H1 (cell line): ENCODE results near the gene RAET1L. TPM values are rescaled to one million over a fixed set of nuclear protein-coding genes. Genes with fewer than 3 reads are reported as not detected.

Experiments used
- CTCF ChIA-PET: fragments of 300-600 bp; sonication (Branson Sonifier 250); formaldehyde crosslinking; loops from one replicate; lab custom pipeline; 2021; ENCODE audit not compliant: partially characterized antibody; lab: Charles Lee
- POLR2A ChIA-PET: fragments of 300-600 bp; sonication (Branson Sonifier 250); formaldehyde crosslinking; loops from one replicate; lab custom pipeline; 2021; ENCODE audit warnings: inconsistent platforms; ENCODE audit not compliant: partially characterized antibody; lab: Charles Lee
- DNase-seq, 2 experiments: peaks; one replicate each; pipeline versions ENCODE4 v3.0.0 to v3.0.0-alpha.2; 2010 to 2022; ENCODE audit warnings: low spot score in 2 of 2, low read depth in 1 of 2, mixed read lengths in 1 of 2
- FAIRE-seq: peaks from 2 replicates; lab custom pipeline; 2011; peaks lifted over from hg19 to GRCh38; lab: Jason Lieb, UNC
- H2AFZ ChIP-seq: 2 replicates; pipeline ENCODE4 v1.8.1; 2012; ENCODE audit warnings: low read length, inconsistent platforms
- H2AK5ac ChIP-seq: 2 replicates; pipeline ENCODE4 v1.6.1; 2013; ENCODE audit warnings: low read depth, low read length
- H2BK120ac ChIP-seq: replicated peaks from 2 replicates; pipeline ENCODE3; 2013; ENCODE audit warnings: low read depth, low read length, inconsistent platforms
- H2BK12ac ChIP-seq: 2 replicates; pipeline ENCODE4 v1.6.1; 2013; ENCODE audit warnings: low read depth, low read length
- H2BK15ac ChIP-seq: 2 replicates; pipeline ENCODE4 v1.6.1; 2013; ENCODE audit warnings: low read length
- H2BK20ac ChIP-seq: 2 replicates; pipeline ENCODE4 v1.6.1; 2013; ENCODE audit warnings: low read length
- H2BK5ac ChIP-seq: 2 replicates; pipeline ENCODE4 v1.6.1; 2013; ENCODE audit warnings: low read depth, low read length
- H3K14ac ChIP-seq: 2 replicates; pipeline ENCODE4 v1.6.1; 2013; ENCODE audit warnings: inconsistent platforms; ENCODE audit not compliant: insufficient read length
- H3K18ac ChIP-seq: 2 replicates; pipeline ENCODE4 v1.6.1; 2013; ENCODE audit warnings: low read length; ENCODE audit errors: extremely low read depth
- H3K23ac ChIP-seq: 2 replicates; pipeline ENCODE4 v1.6.1; 2013; ENCODE audit warnings: inconsistent platforms; ENCODE audit not compliant: insufficient read length
- H3K23me2 ChIP-seq: 2 replicates; pipeline ENCODE4 v1.6.1; 2013; ENCODE audit warnings: low read depth, low read length
- H3K27ac ChIP-seq: 2 replicates; pipeline ENCODE4 v1.6.1; 2011; ENCODE audit warnings: low read depth, low read length, inconsistent platforms
- H3K27me3 ChIP-seq, 4 experiments: replicated peaks in 1 of 4; 1 replicate in 1 of 4; 2 replicates in 3 of 4; pipeline versions ENCODE4 v1.6.1 to v1.8.1; 2011 to 2013; ENCODE audit warnings: low read length in 3 of 4, mild to moderate bottlenecking in 3 of 4, inconsistent platforms in 2 of 4, mixed read lengths in 2 of 4, moderate library complexity in 1 of 4; ENCODE audit not compliant: control insufficient read depth in 3 of 4, insufficient read depth in 3 of 4; ENCODE audit errors: extremely low read depth in 1 of 4
- H3K36me3 ChIP-seq, 4 experiments: 2 replicates each; pipeline versions ENCODE4 v1.6.1 to v1.8.1; 2011 to 2013; ENCODE audit warnings: mild to moderate bottlenecking in 4 of 4, low read length in 3 of 4, moderate library complexity in 2 of 4, control low read depth in 1 of 4, inconsistent platforms in 1 of 4; ENCODE audit not compliant: insufficient read depth in 4 of 4, control insufficient read depth in 2 of 4
- H3K4ac ChIP-seq: replicated peaks from 2 replicates; pipeline ENCODE3; 2013; ENCODE audit warnings: low read length, low read depth, mixed read lengths, inconsistent platforms; ENCODE audit not compliant: insufficient read length
- H3K4me1 ChIP-seq, 4 experiments: replicated peaks in 1 of 4; 1 replicate in 1 of 4; 2 replicates in 3 of 4; pipeline versions ENCODE4 v1.6.1 to v1.8.1; 2011 to 2013; ENCODE audit warnings: low read length in 3 of 4, inconsistent platforms in 2 of 4, mixed read lengths in 1 of 4; ENCODE audit not compliant: insufficient read depth in 4 of 4, control insufficient read depth in 3 of 4
- H3K4me2 ChIP-seq, 2 experiments: 2 replicates each; pipeline versions ENCODE4 v1.6.1 to v1.8.1; 2011 to 2013; ENCODE audit warnings: low read depth in 2 of 2, low read length in 2 of 2, control low read depth in 1 of 2, inconsistent platforms in 1 of 2, mild to moderate bottlenecking in 1 of 2; ENCODE audit not compliant: insufficient read depth in 1 of 2
- H3K4me3 ChIP-seq, 4 experiments: fragments of 200-600, 300-600 bp in 1 of 4; sonication (generic), shearing (Covaris generic), sonication (Bioruptor Twin) in 1 of 4; 2 replicates each; pipeline versions ENCODE4 v1.5.1 to v1.8.1; 2011 to 2016; ENCODE audit warnings: low read length in 4 of 4, low read depth in 3 of 4, control low read depth in 2 of 4, inconsistent platforms in 2 of 4, mild to moderate bottlenecking in 2 of 4, mixed read lengths in 1 of 4, moderate library complexity in 1 of 4; ENCODE audit not compliant: insufficient read depth in 2 of 4; ENCODE audit errors: extremely low read depth in 1 of 4
- H3K56ac ChIP-seq: replicated peaks from 2 replicates; pipeline ENCODE3; 2013; ENCODE audit warnings: low read depth, mild to moderate bottlenecking, mixed read lengths, low read length, inconsistent platforms; ENCODE audit not compliant: insufficient read length
- H3K79me1 ChIP-seq: 2 replicates; pipeline ENCODE4 v1.6.1; 2013; ENCODE audit warnings: low read depth, low read length, control low read depth
- H3K79me2 ChIP-seq, 2 experiments: 2 replicates each; pipeline versions ENCODE4 v1.6.1 to v1.8.1; 2012 to 2013; ENCODE audit warnings: low read length in 2 of 2, mild to moderate bottlenecking in 2 of 2, inconsistent platforms in 1 of 2; ENCODE audit not compliant: insufficient read depth in 2 of 2, control insufficient read depth in 1 of 2
- H3K9ac ChIP-seq, 4 experiments: replicated peaks in 1 of 4; 1 replicate in 1 of 4; 2 replicates in 3 of 4; pipeline versions ENCODE4 v1.6.1 to v1.8.1; 2011 to 2013; ENCODE audit warnings: low read depth in 3 of 4, low read length in 3 of 4, control low read depth in 2 of 4, mild to moderate bottlenecking in 2 of 4, moderate library complexity in 2 of 4, inconsistent platforms in 1 of 4; ENCODE audit errors: extremely low read depth in 1 of 4
- H3K9me3 ChIP-seq, 2 experiments: 2 replicates each; pipeline versions ENCODE4 v1.6.1 to v1.8.1; 2012 to 2013; ENCODE audit warnings: mild to moderate bottlenecking in 2 of 2, moderate library complexity in 2 of 2, control low read depth in 1 of 2, inconsistent platforms in 1 of 2, low read depth in 1 of 2, low read length in 1 of 2, mixed read lengths in 1 of 2; ENCODE audit not compliant: insufficient read depth in 2 of 2
- H4K20me1 ChIP-seq, 2 experiments: replicated peaks in 1 of 2; 2 replicates each; pipeline versions ENCODE3 to v1.8.1; 2011 to 2013; ENCODE audit warnings: inconsistent platforms in 2 of 2, low read length in 2 of 2, mild to moderate bottlenecking in 1 of 2; ENCODE audit not compliant: insufficient read depth in 2 of 2, control insufficient read depth in 1 of 2
- H4K5ac ChIP-seq: 2 replicates; pipeline ENCODE4 v1.6.1; 2013; ENCODE audit warnings: low read length, low read depth, mixed read lengths, inconsistent platforms; ENCODE audit not compliant: insufficient read length
- H4K8ac ChIP-seq: 2 replicates; pipeline ENCODE4 v1.8.0; 2013; ENCODE audit warnings: mild to moderate bottlenecking, moderate library complexity, low read length, inconsistent platforms; ENCODE audit not compliant: insufficient read depth; ENCODE audit errors: extremely low read depth
- H4K91ac ChIP-seq: replicated peaks from 2 replicates; pipeline ENCODE3; 2013; ENCODE audit warnings: low read length, mixed read lengths, inconsistent platforms; ENCODE audit not compliant: insufficient read length
- CREB1 ChIP-seq: IDR thresholded peaks from 2 replicates; pipeline ENCODE4 v1.6.1; 2012; ENCODE audit warnings: inconsistent platforms
- EZH2 ChIP-seq: fragments of 200-600 bp; sonication (generic); IDR thresholded peaks from 2 replicates; pipeline ENCODE4 v1.7.1; 2012; ENCODE audit warnings: low read depth, mild to moderate bottlenecking, moderate library complexity, low read length, inconsistent platforms; ENCODE audit not compliant: severe bottlenecking
- HDAC6 ChIP-seq: IDR thresholded peaks from one replicate; pipeline ENCODE4 v1.7.1; 2012; ENCODE audit warnings: low read depth, mild to moderate bottlenecking, inconsistent platforms, low read length, moderate library complexity
- KDM4A ChIP-seq: IDR thresholded peaks from one replicate; pipeline ENCODE4 v1.7.1; 2012; ENCODE audit warnings: low read depth, mild to moderate bottlenecking, moderate library complexity, low read length, inconsistent platforms; ENCODE audit not compliant: severe bottlenecking
- MAX ChIP-seq: IDR thresholded peaks from 2 replicates; pipeline ENCODE4 v1.6.1; 2012; ENCODE audit warnings: inconsistent platforms
- NANOG ChIP-seq: IDR thresholded peaks from 2 replicates; pipeline ENCODE4 v1.6.1; 2011; ENCODE audit warnings: low read length, low read depth, mild to moderate bottlenecking, inconsistent platforms; ENCODE audit not compliant: insufficient read depth, poor library complexity, severe bottlenecking
- RBBP5 ChIP-seq: IDR thresholded peaks from 2 replicates; pipeline ENCODE4 v1.7.1; 2012; ENCODE audit warnings: low read depth, mild to moderate bottlenecking, inconsistent platforms, low read length, moderate library complexity, borderline replicate concordance
- RNF2 ChIP-seq: fragments of 200-900, 300-1000 bp; sonication (generic); IDR thresholded peaks from 2 replicates; pipeline ENCODE4 v1.7.1; 2016; ENCODE audit warnings: borderline replicate concordance, low read depth, mild to moderate bottlenecking, antibody characterized with exemption, low read length; ENCODE audit not compliant: poor library complexity, severe bottlenecking; ENCODE audit errors: missing control alignments
- SAP30 ChIP-seq: fragments of 300-600 bp; sonication (generic); IDR thresholded peaks from 2 replicates; pipeline ENCODE4 v1.7.1; 2012; ENCODE audit warnings: low read length, moderate library complexity, mild to moderate bottlenecking, inconsistent platforms; ENCODE audit not compliant: insufficient read depth, insufficient replicate concordance
- SUZ12 ChIP-seq: fragments of 200-600 bp; sonication (generic); IDR thresholded peaks from 2 replicates; pipeline ENCODE4 v1.6.1; 2012; ENCODE audit warnings: mild to moderate bottlenecking, inconsistent platforms, low read length, moderate library complexity, mixed read lengths
- TCF12 ChIP-seq: IDR thresholded peaks from 2 replicates; pipeline ENCODE4 v1.6.1; 2011; ENCODE audit warnings: low read depth, mild to moderate bottlenecking, low read length
- WGBS, 2 experiments: shearing (Covaris generic) in 1 of 2; methylation state at CpG; one replicate each; pipeline versions ENCODE4 v1.1.6 to v1.1.7; 2013 to 2015; ENCODE audit warnings: low lambda C conversion rate in 2 of 2, mixed read lengths in 2 of 2, inconsistent platforms in 1 of 2, low coverage in 1 of 2, missing lambda C conversion rate in 1 of 2; ENCODE audit not compliant: insufficient replicate concordance in 2 of 2, insufficient coverage in 1 of 2, insufficient read length in 1 of 2; ENCODE audit errors: extremely low coverage in 1 of 2, missing lambda C conversion rate in 1 of 2; 5-methylcytosine and 5-hydroxymethylcytosine counted together
- polyA plus RNA-seq, 7 experiments: library from polyadenylated mRNA; depleted of rRNA in 3 of 7; stranded (reverse) in 5 of 7; unstranded in 2 of 7; fragments of >200 nt in 5 of 7; fragments of 200-250 nt in 2 of 7; gene quantifications; 1 replicate in 5 of 7; 2 replicates in 1 of 7; 4 replicates in 1 of 7; pipeline versions ENCODE4 v1.2.1 to v1.2.3, GENCODE V29; 2011 to 2013; ENCODE audit warnings: missing spikeins in 2 of 7, mixed read lengths in 2 of 7
- total RNA-seq: library from RNA; stranded (reverse); fragmentation: NEBNext Ultra II Directional; extraction: Animal tissue kit (Norgen Biotek cat#: 25700); gene quantifications from 2 replicates; pipeline ENCODE4 v1.2.1, GENCODE V29; 2021

RAET1L gene
- total and polyA plus RNA-seq, 2 of the 8 experiments (the other 6 are each of a cell fraction or from before 2014, with no cell fraction given), result not detected

GRCh38 chr6:150037526-150038201 lies 12.3 kb upstream of the RAET1L start:
- CTCF ChIA-PET, result interaction anchor here (0.5 to 1.3 kb wide), 2 partner anchors 30 to 107 kb away, joined by 3 to 5 read pairs; no protein-coding TSS in a partner anchor
- peak in 1 of 2 experiments; percentile 65 for DNase-seq
- H2BK120ac ChIP-seq, result no peak overlapping the region

More at GRCh38 chr6:150037526-150038201, 12.3 kb upstream of the RAET1L start:
- TF ChIP-seq TCF12 (no peak), RNF2 (peak; percentile 70), HDAC6 (no peak), KDM4A (peak; percentile 77), CREB1 (no peak), MAX (0 out of 2 replicates have a peak, but pooled peaks have one; percentile 33), RBBP5 (no peak), SAP30 (no peak), NANOG (no peak), SUZ12 (peak; percentile 97), EZH2 (peak; percentile 97)
- Histone ChIP-seq H2BK12ac (0 out of 2 replicates have a peak overlapping the region, but pooled peaks have one; percentile 50), H3K27ac (no peak overlapping the region), H3K79me2 (no peaks in the 10 kb centered on the region), H3K79me1 (no peaks in the 10 kb centered on the region), H2BK5ac (no peak overlapping the region), H4K5ac (no peak overlapping the region), H3K56ac (no peak overlapping the region), H3K23ac (no peak overlapping the region), H4K91ac (no peak overlapping the region), H3K4me2 (peak overlapping the region; percentile 65 to 93), H3K9ac (no peak overlapping the region), H3K18ac (no peak overlapping the region), H2BK20ac (no peak overlapping the region), H2AFZ (0 out of 2 replicates have a peak overlapping the region, but pooled peaks have one; percentile 70), H3K4me1 (no peaks in the 10 kb centered on the region), H4K8ac (peak overlapping the region; percentile 58), H3K9me3 (no peaks in the 10 kb centered on the region), H2BK15ac (no peak overlapping the region), H3K36me3 (no peaks in the 10 kb centered on the region), H2AK5ac (no peak overlapping the region), H3K4me3 (peak overlapping the region; percentile 30 to 62 (median 48); a peak in 7 of 8 replicates), H3K27me3 (peaks cover 29 to 60% (median 54%) of the 10 kb centered on the region in 4 experiments), H4K20me1 (no peaks in the 10 kb centered on the region), H3K4ac (no peak overlapping the region), H3K14ac (no peak overlapping the region), H3K23me2 (peaks cover 9% of the 10 kb centered on the region; the same call in 1 of the 2 replicates)
- POLR2A ChIA-PET, result no interaction called here
- FAIRE-seq, result no peak
- whole genome bisulfite sequencing, 2 experiments, result 4% methylated on average over 42 of the region's 55 CpGs; no CpG with 5 or more reads in 1 of the 2 experiments
